Vagina (tissue), 2 donors: Measurements from ENCODE around the gene MARK3.

Experiments
- POLR2AphosphoS5 ChIP-seq, 2 donors: sonication (generic); formaldehyde crosslinking; IDR thresholded peaks; one replicate each; pipeline ENCODE4 v1.9.0; 2017; ENCODE audit warnings: antibody characterized with exemption in 2 of 2, mild to moderate bottlenecking in 2 of 2, low read depth in 1 of 2; ENCODE audit not compliant: insufficient read depth in 1 of 2
- TF ChIP-seq, protein P1 (sequence below), 3 experiments: fragments of 450-650 bp in 2 of 3; fragments of 200-600 bp in 1 of 3; sonication (generic) in 1 of 3; IDR thresholded peaks; one replicate each; pipeline ENCODE4 v1.5.1; 2017 to 2019; ENCODE audit warnings: antibody characterized with exemption in 3 of 3, mild to moderate bottlenecking in 2 of 3, moderate library complexity in 2 of 3

DNA sequence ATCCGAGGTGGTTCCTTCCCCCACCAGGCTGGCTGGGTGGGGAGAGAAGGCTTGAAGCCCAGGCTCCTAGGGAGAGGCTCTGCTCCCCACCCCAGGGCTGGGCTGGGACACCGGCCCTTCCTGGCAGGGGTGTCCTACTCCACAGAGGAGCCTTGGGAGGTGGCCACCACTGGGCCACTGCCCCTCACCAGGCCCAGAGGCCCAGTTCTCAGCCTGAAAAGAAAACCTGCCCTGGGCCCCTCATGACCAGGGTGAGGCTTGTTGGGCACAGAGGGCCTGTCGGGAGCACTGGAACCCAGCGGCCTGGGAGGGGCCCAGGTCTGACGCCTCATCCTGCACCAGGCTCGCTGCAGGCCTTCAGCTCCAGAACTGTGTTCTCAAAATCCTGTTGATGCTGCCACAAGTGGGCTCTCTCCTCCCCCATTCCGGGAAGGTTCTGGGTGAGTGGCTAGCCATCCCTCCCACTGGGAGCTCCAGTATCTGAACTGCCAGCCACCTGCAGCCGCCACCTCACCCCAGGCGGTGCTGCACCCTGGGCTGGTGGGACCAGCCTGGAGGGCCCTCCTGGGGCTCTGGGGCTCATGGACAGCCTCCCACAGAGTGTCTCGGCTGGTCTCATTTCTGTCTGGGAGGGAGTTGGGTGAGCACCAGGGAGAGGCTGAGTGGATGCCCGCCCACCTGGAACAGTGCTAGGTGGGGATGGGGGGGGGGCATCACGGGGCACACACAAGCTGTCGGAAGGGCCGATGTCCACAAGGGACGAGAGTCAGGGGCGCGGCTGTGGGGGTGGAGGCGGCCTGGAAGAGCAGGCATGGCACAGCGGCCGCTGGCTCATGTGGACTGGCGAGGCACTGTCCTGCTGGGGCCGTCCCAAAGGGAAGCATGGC is 165.5 kb downstream of the MARK3 start:
- TF ChIP-seq, protein P1, sequence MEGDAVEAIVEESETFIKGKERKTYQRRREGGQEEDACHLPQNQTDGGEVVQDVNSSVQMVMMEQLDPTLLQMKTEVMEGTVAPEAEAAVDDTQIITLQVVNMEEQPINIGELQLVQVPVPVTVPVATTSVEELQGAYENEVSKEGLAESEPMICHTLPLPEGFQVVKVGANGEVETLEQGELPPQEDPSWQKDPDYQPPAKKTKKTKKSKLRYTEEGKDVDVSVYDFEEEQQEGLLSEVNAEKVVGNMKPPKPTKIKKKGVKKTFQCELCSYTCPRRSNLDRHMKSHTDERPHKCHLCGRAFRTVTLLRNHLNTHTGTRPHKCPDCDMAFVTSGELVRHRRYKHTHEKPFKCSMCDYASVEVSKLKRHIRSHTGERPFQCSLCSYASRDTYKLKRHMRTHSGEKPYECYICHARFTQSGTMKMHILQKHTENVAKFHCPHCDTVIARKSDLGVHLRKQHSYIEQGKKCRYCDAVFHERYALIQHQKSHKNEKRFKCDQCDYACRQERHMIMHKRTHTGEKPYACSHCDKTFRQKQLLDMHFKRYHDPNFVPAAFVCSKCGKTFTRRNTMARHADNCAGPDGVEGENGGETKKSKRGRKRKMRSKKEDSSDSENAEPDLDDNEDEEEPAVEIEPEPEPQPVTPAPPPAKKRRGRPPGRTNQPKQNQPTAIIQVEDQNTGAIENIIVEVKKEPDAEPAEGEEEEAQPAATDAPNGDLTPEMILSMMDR (IDR thresholded peaks at IDR 0.05), result no peak
- TF ChIP-seq POLR2AphosphoS5 (IDR thresholded peaks at IDR 0.05; ENCODE audit: insufficient read depth in 1 of 2, low read depth in 1 of 2), result no peak
